ENCODE measurements around the gene SHROOM2.

GRCh38 chrX:9788911-9789310, 2.7 kb downstream of the SHROOM2 start:
- TF ChIP-seq CTCF (IDR thresholded peaks at IDR 0.05) (no peak), POLR2A (IDR thresholded peaks at IDR 0.05) (no peak), EP300 (IDR thresholded peaks at IDR 0.05) (no peak)
